Ovary (tissue), 3 donors: ENCODE data around the gene NAV2.

ENCODE experiments used
- CTCF ChIP-seq, 3 donors: fragments of 450-650 bp in 2 of 3; fragments of 200-600 bp in 1 of 3; IDR thresholded peaks; one replicate each; pipeline versions ENCODE4 v1.5.1 to v1.8.0; 2016 to 2022; ENCODE audit warnings: antibody characterized with exemption in 3 of 3, mild to moderate bottlenecking in 1 of 3
- EP300 ChIP-seq: sonication (generic); formaldehyde crosslinking; IDR thresholded peaks from one replicate; pipeline ENCODE4 v1.6.1; 2017; ENCODE audit warnings: antibody characterized with exemption
- POLR2A ChIP-seq: fragments of 450-650 bp; IDR thresholded peaks from one replicate; pipeline ENCODE4 v1.6.1; 2017; ENCODE audit warnings: antibody characterized with exemption, mild to moderate bottlenecking, moderate library complexity
- donor health status: DM: no; HTN: no; CAD: no.

DNA sequence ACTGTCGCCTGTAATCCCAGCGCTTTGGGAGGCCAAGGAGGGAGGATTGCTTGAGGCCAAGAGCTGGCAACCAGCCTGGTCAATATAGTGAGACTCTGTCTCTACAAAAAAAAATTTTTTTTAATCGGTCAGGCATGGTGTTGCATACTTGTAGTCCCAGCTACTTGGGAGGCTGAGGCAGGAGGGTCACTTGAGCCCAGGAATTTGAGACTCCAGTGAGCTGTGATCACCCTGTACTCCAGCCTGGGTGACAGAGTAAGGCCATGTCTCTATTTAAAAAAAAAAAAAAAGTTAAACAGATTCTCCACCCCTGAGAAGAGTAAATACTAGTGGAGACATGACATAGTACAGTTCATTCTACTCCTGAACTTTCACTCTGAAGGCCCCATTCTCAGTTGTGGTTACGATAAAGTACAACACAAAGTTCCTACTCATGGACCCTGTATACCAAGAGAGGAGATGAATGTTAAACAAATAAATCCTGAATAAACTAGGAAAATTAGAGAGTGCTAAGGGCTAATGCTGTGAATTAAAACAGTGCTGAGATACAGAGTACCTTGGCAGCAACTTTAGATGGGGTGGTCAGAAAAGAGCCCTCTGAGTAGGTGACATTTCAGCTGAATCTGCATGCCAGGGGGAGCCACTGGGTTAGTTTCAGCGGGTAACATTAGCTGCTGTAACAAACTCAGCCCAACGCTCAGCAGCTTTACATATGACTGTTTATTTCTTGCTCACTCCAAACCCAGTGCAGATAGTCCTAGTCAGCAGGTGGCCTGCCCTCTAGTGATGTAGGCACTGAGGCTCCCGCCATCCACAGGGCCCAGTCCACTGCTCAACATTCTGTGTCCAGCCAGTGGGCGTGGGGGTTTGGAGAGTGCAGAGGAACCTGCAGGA is 372.5 kb downstream of the NAV2 start:
- TF ChIP-seq CTCF (IDR thresholded peaks at IDR 0.05): no peak
- TF ChIP-seq POLR2A: no peak
- no peak for TF ChIP-seq EP300
